ENCODE results near the gene PCDHB4.

DNA sequence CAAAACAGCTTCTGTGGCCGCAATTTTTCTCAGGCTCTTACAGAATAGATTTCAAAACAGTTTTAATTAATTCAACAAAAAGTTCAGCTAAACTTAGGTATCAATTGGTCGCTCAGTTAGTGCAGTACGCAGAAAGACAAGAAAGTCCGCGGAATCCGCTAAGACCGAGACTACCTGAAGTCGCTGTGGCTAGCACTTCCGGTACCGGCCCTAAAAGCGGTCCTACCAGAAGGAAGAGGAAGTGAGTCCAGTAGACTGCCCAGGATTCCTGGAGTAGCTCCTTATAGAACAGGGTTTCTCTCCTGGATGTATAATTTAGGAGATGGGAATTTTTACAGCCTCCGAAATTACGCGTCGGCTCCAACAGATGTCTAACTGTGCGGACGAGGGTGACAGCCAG is 43.8 kb upstream of the PCDHB4 start:
- TF ChIP-seq, protein P1, sequence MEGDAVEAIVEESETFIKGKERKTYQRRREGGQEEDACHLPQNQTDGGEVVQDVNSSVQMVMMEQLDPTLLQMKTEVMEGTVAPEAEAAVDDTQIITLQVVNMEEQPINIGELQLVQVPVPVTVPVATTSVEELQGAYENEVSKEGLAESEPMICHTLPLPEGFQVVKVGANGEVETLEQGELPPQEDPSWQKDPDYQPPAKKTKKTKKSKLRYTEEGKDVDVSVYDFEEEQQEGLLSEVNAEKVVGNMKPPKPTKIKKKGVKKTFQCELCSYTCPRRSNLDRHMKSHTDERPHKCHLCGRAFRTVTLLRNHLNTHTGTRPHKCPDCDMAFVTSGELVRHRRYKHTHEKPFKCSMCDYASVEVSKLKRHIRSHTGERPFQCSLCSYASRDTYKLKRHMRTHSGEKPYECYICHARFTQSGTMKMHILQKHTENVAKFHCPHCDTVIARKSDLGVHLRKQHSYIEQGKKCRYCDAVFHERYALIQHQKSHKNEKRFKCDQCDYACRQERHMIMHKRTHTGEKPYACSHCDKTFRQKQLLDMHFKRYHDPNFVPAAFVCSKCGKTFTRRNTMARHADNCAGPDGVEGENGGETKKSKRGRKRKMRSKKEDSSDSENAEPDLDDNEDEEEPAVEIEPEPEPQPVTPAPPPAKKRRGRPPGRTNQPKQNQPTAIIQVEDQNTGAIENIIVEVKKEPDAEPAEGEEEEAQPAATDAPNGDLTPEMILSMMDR (conservative IDR thresholded peaks at IDR 0.05; ENCODE audit: low read length), result no peak
- no peak for TF ChIP-seq EZH2phosphoT487 (IDR thresholded peaks at IDR 0.05; ENCODE audit: borderline replicate concordance, low read depth, low read length)

All from OCI-LY7 (cell line).